WI38 (cell line): ENCODE results near the gene CUL4A.

Experiments used
- H3K4me3 ChIP-seq: 2 replicates; pipeline ENCODE4 v1.5.1; 2011; ENCODE audit warnings: low read depth, mild to moderate bottlenecking, control low read depth, low read length
- CTCF ChIP-seq: IDR thresholded peaks from 2 replicates; pipeline ENCODE4 v1.5.1; 2012; ENCODE audit warnings: low read depth, mild to moderate bottlenecking, control low read depth, low read length

CUL4A gene

GRCh38 chr13:113202912-113203311 is 6.5 kb upstream of the CUL4A start:
- H3K4me3 ChIP-seq = no peak overlapping the region
- no peak for TF ChIP-seq CTCF

GRCh38 chr13:113203507-113204377 is 5.7 kb upstream of the CUL4A start:
- no peak overlapping the region for H3K4me3 ChIP-seq
- TF ChIP-seq CTCF = no peak

GRCh38 chr13:113204378-113204734 is 5.1 kb upstream of the CUL4A start:
- TF ChIP-seq CTCF = no peak
- no peak overlapping the region for H3K4me3 ChIP-seq

- TF ChIP-seq CTCF = no peak
- H3K4me3 ChIP-seq = no peak overlapping the region
Measured at GRCh38 chr13:113205428-113205931, 3.9 kb upstream of the CUL4A start.

GRCh38 chr13:113207460-113207859 is 2.0 kb upstream of the CUL4A start:
- H3K4me3 ChIP-seq = peak overlapping the region; percentile 88
- TF ChIP-seq CTCF = no peak

- H3K4me3 ChIP-seq = peak overlapping the region; percentile 88
- no peak for TF ChIP-seq CTCF
Measured at GRCh38 chr13:113207890-113208420, 1.5 kb upstream of the CUL4A start.
